MCF 10A (cell line): ENCODE measurements around the gene DYRK1A. TPM values are rescaled to one million over a fixed set of nuclear protein-coding genes. Genes with fewer than 3 reads are reported as not detected.

Source experiments
- BruUV-seq: library from RNA; stranded (reverse); fragments of 400-500 nt; replicated peaks from 2 replicates; lab custom pipeline; 2021; lab: Mats Ljungman, UMichigan
- CTCF ChIA-PET: fragments of 300-600 bp; sonication (Branson Sonifier 250); formaldehyde crosslinking; extraction: SDS; loops from one replicate; lab custom pipeline; 2021; ENCODE audit warnings: antibody characterized with exemption, inconsistent platforms; lab: Yijun Ruan, JAX
- POLR2A ChIA-PET: fragments of 300-600, 350-650 bp; sonication (Branson Sonifier 250); formaldehyde crosslinking; extraction: SDS; loops from one replicate; lab custom pipeline; 2020; ENCODE audit warnings: antibody characterized with exemption, inconsistent platforms; lab: Yijun Ruan, JAX
- DNase-seq: peaks from one replicate; pipeline ENCODE4 v3.0.0-alpha.2; 2018; ENCODE audit not compliant: unreplicated experiment
- H3K27ac Mint-ChIP-seq: one replicate; pipeline ENCODE4 v1.8.0; 2022; ENCODE audit warnings: mild to moderate bottlenecking, low read depth, mixed read lengths; ENCODE audit not compliant: unreplicated experiment
- H3K27me3 Mint-ChIP-seq: one replicate; pipeline ENCODE4 v1.8.0; 2022; ENCODE audit warnings: mixed read lengths; ENCODE audit not compliant: insufficient read depth, unreplicated experiment
- H3K36me3 Mint-ChIP-seq: one replicate; pipeline ENCODE4 v1.8.0; 2022; ENCODE audit warnings: mild to moderate bottlenecking, moderate library complexity, mixed read lengths; ENCODE audit not compliant: insufficient read depth, unreplicated experiment
- H3K4me1 Mint-ChIP-seq: one replicate; pipeline ENCODE4 v1.8.0; 2022; ENCODE audit warnings: mixed read lengths; ENCODE audit not compliant: insufficient read depth, unreplicated experiment
- H3K4me3 Mint-ChIP-seq: one replicate; pipeline ENCODE4 v1.8.0; 2022; ENCODE audit warnings: mild to moderate bottlenecking, moderate library complexity, mixed read lengths; ENCODE audit not compliant: unreplicated experiment
- H3K9me3 Mint-ChIP-seq: one replicate; pipeline ENCODE4 v1.8.0; 2022; ENCODE audit warnings: mixed read lengths; ENCODE audit not compliant: unreplicated experiment
- CTCF ChIP-seq: fragments of 200-600 bp; IDR thresholded peaks from one replicate; pipeline ENCODE4 v1.8.0; 2022; ENCODE audit warnings: antibody characterized with exemption, mild to moderate bottlenecking; ENCODE audit not compliant: unreplicated experiment
- intact Hi-C: fragments of 100-400 bp; cut with micrococcal nuclease; formaldehyde crosslinking; loops from 2 replicates; pipeline ENCODE4 v1.14.1; 2022
- total RNA-seq: library from RNA; stranded (reverse); gene quantifications from 2 replicates; pipeline ENCODE4 v1.2.3, GENCODE V29; 2022

DYRK1A gene
- total RNA-seq, 1 experiment from 2014 or later, result 58.6 TPM

- Mint-ChIP-seq H3K27me3 (no peaks in the 10 kb centered on the region), H3K4me3 (no peak overlapping the region), H3K36me3 (peaks cover 75% of the 10 kb centered on the region), H3K27ac (no peak overlapping the region), H3K4me1 (no peaks in the 10 kb centered on the region), H3K9me3 (no peaks in the 10 kb centered on the region)
- no peak for DNase-seq
- ChIA-PET CTCF (interaction anchor here (0.5 kb wide), 1 partner anchor 266 kb away, joined by 3 read pairs; no protein-coding TSS in a partner anchor), POLR2A (no interaction called here)
- no TSS peak for BruUV-seq
- intact Hi-C loops, result no loop called here
- TF ChIP-seq CTCF, result no peak
These were observed 150.4 kb downstream of the DYRK1A start for GRCh38 chr21:37516998-37517397.

GRCh38 chr21:37520801-37521200, 154.2 kb downstream of the DYRK1A start:
- CTCF ChIA-PET, result interaction anchor here (0.8 kb wide), 1 partner anchor 10 kb away, joined by 3 read pairs; no protein-coding TSS in a partner anchor

GRCh38 chr21:37521658-37522057, 155.1 kb downstream of the DYRK1A start:
- POLR2A ChIA-PET, result no interaction called here
- BruUV-seq, result no TSS peak

More at GRCh38 chr21:37520801-37521200, 154.2 kb downstream of the DYRK1A start:
- intact Hi-C loops, result no loop called here
- DNase-seq, result no peak
- no peak overlapping the region for H3K27ac Mint-ChIP-seq
- TF ChIP-seq CTCF, result no peak
- H3K27me3 Mint-ChIP-seq, result no peaks in the 10 kb centered on the region
- POLR2A ChIA-PET, result no interaction called here
- H3K4me1 Mint-ChIP-seq, result no peaks in the 10 kb centered on the region
- peaks cover 38% of the 10 kb centered on the region for H3K36me3 Mint-ChIP-seq
- no peaks in the 10 kb centered on the region for H3K9me3 Mint-ChIP-seq
- no peak overlapping the region for H3K4me3 Mint-ChIP-seq
- BruUV-seq, result no TSS peak

More at GRCh38 chr21:37521658-37522057, 155.1 kb downstream of the DYRK1A start:
- H3K27ac Mint-ChIP-seq, result no peak overlapping the region
- intact Hi-C loops, result no loop called here
- CTCF ChIA-PET, result no interaction called here
- peaks cover 30% of the 10 kb centered on the region for H3K36me3 Mint-ChIP-seq
- no peaks in the 10 kb centered on the region for H3K9me3 Mint-ChIP-seq
- H3K4me3 Mint-ChIP-seq, result no peak overlapping the region
- no peaks in the 10 kb centered on the region for H3K27me3 Mint-ChIP-seq
- no peak for DNase-seq
- no peak for TF ChIP-seq CTCF
- no peaks in the 10 kb centered on the region for H3K4me1 Mint-ChIP-seq
